Lower leg skin (tissue), 4 donors: ENCODE results near the gene TRMT1. TPM values are rescaled to one million over a fixed set of nuclear protein-coding genes. Genes with fewer than 3 reads are reported as not detected.

Source experiments
- DNase-seq, 2 donors: peaks; one replicate each; pipeline ENCODE4 v3.0.0-alpha.2; 2019; ENCODE audit warnings: low spot score in 2 of 2
- H3K4me3 ChIP-seq: fragments of 200-600 bp; sonication (generic); 2 replicates; pipeline ENCODE4 v1.5.1; 2017; ENCODE audit warnings: mild to moderate bottlenecking, low read depth; ENCODE audit not compliant: poor library complexity, severe bottlenecking
- POLR2A ChIP-seq, 2 donors: fragments of 450-650 bp; IDR thresholded peaks; one replicate each; pipeline ENCODE4 v1.6.1; 2016 to 2017; ENCODE audit warnings: antibody characterized with exemption in 2 of 2, mild to moderate bottlenecking in 1 of 2, moderate library complexity in 1 of 2
- WGBS, 2 donors: methylation state at CpG; one replicate each; pipeline ENCODE4 v1.1.5; 2018; 5-methylcytosine and 5-hydroxymethylcytosine counted together
- intact Hi-C: fragments of 100-400 bp; cut with DNase I; formaldehyde crosslinking; loops from one replicate; pipeline ENCODE4 v1.15.0; 2023; ENCODE audit warnings: low total_unique reads
- total RNA-seq, 4 donors: library from RNA; depleted of rRNA; stranded (reverse); fragments of >200 nt; gene quantifications; one replicate each; pipeline ENCODE4 v1.1.0, GENCODE V29; 2016
- TF ChIP-seq, protein P1 (sequence below), 3 donors: fragments of 450-650 bp; IDR thresholded peaks; one replicate each; pipeline ENCODE4 v1.5.1; 2016; ENCODE audit warnings: antibody characterized with exemption in 3 of 3, mild to moderate bottlenecking in 3 of 3, moderate library complexity in 2 of 3

TRMT1 gene
- total RNA-seq, 4 donors from 2014 or later = 17.7 to 60.4 (median 32.7) TPM

DNA sequence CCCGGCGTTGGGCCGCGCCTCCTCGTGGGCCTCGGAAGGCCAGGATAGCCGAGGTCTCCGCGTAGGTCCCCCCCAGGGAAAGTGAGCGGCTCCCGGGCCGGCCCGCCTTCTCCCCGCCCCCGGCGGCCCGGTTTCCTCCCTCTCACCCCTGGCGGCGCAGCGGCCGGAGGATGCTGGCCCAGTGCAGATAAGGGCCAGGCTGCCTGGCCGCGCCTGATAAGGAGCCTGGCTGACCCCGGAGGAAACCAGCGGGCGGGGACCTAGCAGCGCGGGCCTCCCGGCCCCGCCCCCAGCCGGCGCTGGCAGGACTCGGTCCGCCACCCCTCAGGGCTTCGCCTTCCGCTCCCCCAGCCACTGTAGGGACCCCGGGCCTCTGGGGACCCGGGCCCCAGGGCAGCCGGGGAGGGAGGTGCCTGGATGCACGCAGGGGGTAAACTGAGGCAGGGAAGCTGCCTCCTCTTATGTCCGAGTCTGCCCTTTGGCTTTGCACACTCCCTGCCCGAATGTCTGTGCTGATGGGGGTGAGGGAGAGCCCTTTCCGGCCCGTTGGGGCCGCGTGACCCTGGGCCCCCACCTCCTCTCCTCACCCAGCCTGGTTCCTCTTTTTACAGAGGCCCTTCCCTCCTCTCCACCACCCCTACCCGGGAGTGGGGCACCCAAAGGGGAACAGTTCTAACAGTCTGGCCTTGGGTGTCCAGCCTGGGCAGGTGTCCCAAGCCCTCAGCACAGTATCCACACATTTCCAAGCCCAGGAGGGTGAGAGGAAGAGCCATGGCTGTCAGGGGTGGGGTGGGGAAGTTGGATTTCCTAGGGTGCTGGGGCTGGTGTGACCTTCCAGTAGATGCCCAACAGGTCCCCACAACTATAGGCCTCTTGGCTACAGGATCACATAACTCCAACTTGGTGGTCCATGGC is 13.6 kb downstream of the TRMT1 start, which contains the start of gene LYL1:
Gene LYL1 (minus strand): TSS at position 193 of the 915 bp plus-strand sequence. CDS start 1,687 bp downstream, outside the sequence.
- intact Hi-C loops = no loop called here
- H3K4me3 ChIP-seq = peak within 1 kb of the TSS; percentile 23
- DNase-seq = peak in 1 of 2 donors; percentile 96
- 3 to 8% methylated on average over 12 to 19 of the region's 47 CpGs for WGBS, 2 donors
- TF ChIP-seq, protein P1, sequence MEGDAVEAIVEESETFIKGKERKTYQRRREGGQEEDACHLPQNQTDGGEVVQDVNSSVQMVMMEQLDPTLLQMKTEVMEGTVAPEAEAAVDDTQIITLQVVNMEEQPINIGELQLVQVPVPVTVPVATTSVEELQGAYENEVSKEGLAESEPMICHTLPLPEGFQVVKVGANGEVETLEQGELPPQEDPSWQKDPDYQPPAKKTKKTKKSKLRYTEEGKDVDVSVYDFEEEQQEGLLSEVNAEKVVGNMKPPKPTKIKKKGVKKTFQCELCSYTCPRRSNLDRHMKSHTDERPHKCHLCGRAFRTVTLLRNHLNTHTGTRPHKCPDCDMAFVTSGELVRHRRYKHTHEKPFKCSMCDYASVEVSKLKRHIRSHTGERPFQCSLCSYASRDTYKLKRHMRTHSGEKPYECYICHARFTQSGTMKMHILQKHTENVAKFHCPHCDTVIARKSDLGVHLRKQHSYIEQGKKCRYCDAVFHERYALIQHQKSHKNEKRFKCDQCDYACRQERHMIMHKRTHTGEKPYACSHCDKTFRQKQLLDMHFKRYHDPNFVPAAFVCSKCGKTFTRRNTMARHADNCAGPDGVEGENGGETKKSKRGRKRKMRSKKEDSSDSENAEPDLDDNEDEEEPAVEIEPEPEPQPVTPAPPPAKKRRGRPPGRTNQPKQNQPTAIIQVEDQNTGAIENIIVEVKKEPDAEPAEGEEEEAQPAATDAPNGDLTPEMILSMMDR (IDR thresholded peaks at IDR 0.05) = no peak
- no peak for TF ChIP-seq POLR2A (IDR thresholded peaks at IDR 0.05)

DNA sequence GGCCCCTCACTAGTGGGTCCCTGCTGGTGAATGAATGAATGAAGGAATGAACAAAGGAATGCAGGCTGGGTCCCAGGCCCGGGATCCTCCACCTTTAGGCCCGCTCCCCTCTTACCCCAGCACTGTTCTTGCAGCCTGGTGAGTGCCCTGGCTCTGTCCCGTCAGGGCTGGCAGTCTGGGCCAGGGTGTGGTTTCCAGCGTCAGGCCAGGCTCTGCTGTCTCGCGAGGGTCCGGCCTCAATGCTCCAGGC is 14.2 kb downstream of the TRMT1 start:
- no peak for TF ChIP-seq POLR2A (IDR thresholded peaks at IDR 0.05)
- TF ChIP-seq, protein P1 (IDR thresholded peaks at IDR 0.05) = no peak
- intact Hi-C loops = no loop called here
- DNase-seq = no peak
- peak overlapping the region; percentile 23 for H3K4me3 ChIP-seq
- WGBS, 2 donors = 7 to 32% methylated on average over 2 to 7 of the region's 7 CpGs

DNA sequence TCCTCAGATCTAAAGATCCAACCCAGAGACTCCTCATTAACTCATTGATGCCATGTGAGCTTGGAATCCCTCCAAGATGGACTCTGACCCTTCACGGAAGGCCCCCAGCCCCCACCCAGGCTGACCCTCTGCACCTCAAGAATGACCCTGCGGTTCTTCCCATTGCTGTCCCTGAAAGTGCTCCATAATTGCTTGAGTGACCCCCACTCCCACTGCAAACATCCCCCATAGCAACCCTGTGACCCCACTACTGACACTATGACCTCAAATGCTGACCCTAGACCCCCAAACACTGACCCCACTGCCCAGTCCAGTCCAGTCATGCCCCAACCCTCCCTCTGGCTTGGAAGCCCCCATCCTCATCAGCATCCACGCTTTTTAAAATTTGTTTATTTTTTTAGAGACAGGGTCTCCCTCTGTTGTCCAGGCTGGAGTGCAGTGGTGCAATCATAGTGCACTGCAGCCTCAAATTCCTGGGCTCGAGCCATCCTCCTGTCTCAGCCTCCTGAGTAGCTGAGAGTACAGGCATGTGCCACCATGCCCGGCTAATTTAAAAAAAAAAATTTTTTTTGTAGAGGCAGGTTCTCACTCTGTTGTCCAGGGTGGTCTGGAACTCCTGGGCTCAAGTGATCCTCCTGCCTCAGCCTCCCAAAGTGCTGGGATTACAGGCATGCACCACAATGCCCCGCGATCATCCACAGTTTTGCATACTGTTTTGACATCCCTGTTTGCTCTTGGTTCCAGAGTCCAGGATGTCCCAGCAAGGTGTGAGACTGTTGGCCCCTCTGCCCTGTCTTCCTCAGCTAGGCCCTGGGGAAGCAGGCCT is 14.7 kb downstream of the TRMT1 start:
- TF ChIP-seq, protein P1 (IDR thresholded peaks at IDR 0.05) = no peak
- DNase-seq = peak in 1 of 2 donors; percentile 80
- intact Hi-C loops = no loop called here
- WGBS, 2 donors = 63 to 71% methylated on average over 7 of the region's 7 CpGs
- H3K4me3 ChIP-seq = peak overlapping the region; percentile 23

DNA sequence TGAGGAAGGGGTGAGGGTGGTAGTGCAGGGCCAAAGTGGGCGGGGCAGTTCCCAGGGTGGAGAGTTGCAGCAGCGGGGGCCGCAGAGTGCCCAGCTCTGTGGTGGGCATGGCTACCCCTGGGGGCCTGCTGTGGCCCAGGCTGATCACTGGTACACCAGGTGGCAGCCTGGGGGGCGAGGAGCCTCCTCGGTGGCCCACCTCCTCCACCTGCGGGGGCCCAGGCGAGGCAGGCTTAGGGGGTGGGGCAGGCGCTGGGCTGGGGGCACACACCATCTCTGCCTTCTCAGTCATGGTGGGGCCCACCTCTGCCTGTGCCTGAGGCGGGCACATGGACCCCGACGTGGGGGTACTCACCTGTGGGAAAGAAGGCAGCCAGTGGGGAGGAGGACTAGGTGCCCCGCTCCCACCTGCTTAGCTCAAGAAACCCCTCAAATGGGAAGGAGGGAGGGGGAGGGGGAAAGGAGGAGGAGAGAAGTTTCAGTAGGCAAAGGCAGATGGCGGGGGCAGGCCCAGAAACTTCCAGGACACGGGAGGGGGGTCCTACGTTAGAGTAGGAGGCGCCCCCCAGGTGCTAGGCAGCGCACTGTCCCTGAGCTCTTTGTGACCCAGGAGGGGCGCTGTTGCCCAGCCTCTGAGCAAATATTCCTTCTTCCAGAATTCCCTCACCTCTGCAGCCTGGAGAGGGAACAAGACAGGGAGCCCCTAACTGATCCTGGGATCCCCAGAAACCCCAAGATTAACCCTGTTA is 15.5 kb downstream of the TRMT1 start:
- no peak overlapping the region for H3K4me3 ChIP-seq
- 68 to 69% methylated on average over 12 to 16 of the region's 18 CpGs for WGBS, 2 donors
- DNase-seq = peak in 1 of 2 donors; percentile 85
- intact Hi-C loops = no loop called here
- TF ChIP-seq, protein P1 (IDR thresholded peaks at IDR 0.05) = no peak
- no peak for TF ChIP-seq POLR2A (IDR thresholded peaks at IDR 0.05)

DNA sequence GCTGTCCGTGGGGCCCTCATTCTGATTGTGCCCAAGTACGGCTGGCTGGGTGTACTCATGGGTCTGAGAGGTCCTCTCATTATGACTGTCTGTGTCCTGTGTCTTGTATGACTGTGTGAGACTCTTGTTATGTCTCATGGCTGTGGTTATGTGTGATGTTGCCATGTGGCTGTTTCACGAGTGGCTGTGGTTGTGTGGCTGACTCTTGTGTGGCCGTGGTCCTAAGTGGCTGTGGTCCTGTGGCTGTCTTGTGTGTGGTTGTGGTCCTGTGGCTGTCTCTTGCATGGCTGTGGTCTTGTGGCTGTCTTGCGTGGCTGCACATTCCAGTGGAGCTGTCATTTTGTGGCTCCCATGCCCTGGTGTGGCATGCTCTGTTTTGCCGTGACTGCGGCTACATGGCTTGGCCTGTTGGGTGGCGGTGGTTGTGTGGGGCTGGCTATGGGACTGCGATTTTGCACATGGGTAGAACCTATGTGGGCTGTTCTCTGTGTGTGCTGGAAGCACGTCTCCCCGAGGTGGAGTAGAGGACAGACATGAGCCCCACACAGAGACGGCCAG is 16.4 kb downstream of the TRMT1 start:
- no peak for DNase-seq
- no peak overlapping the region for H3K4me3 ChIP-seq
- intact Hi-C loops = no loop called here
- TF ChIP-seq POLR2A (IDR thresholded peaks at IDR 0.05) = no peak
- 65 to 74% methylated on average over 12 of the region's 12 CpGs for whole genome bisulfite sequencing, 2 donors
